Hepatocyte (in vitro differentiated cells): ENCODE data around the gene ERO1B. TPM values are rescaled to one million over a fixed set of nuclear protein-coding genes. Genes with fewer than 3 reads are reported as not detected.

Source experiments
- DNase-seq: peaks from one replicate; pipeline ENCODE4 v3.0.0-alpha.2; 2016; ENCODE audit warnings: low spot score
- H2AFZ ChIP-seq: fragments of 200-600 bp; sonication (generic); 2 replicates; pipeline ENCODE4 v1.6.0; 2016; ENCODE audit warnings: antibody characterized with exemption, mild to moderate bottlenecking
- H3K27ac ChIP-seq: fragments of 200-600 bp; sonication (generic); 2 replicates; pipeline ENCODE4 v1.5.1; 2016; ENCODE audit warnings: mild to moderate bottlenecking
- H3K27me3 ChIP-seq: fragments of 200-600 bp; sonication (generic); 2 replicates; pipeline ENCODE4 v1.6.1; 2016
- H3K36me3 ChIP-seq: fragments of 200-600 bp; sonication (generic); replicated peaks from 2 replicates; pipeline ENCODE4 v1.5.1; 2016; ENCODE audit warnings: low read depth; ENCODE audit not compliant: insufficient read depth
- H3K4me1 ChIP-seq: fragments of 200-600 bp; sonication (generic); 2 replicates; pipeline ENCODE4 v1.5.1; 2016; ENCODE audit warnings: mild to moderate bottlenecking, moderate library complexity; ENCODE audit not compliant: insufficient read depth
- H3K4me2 ChIP-seq: fragments of 200-600 bp; sonication (generic); 2 replicates; pipeline ENCODE4 v1.6.0; 2016
- H3K4me3 ChIP-seq: fragments of 200-600 bp; sonication (generic); 2 replicates; pipeline ENCODE4 v1.5.1; 2016; ENCODE audit warnings: mild to moderate bottlenecking
- H3K79me2 ChIP-seq: fragments of 200-600 bp; sonication (generic); 2 replicates; pipeline ENCODE4 v1.6.0; 2017; ENCODE audit warnings: mild to moderate bottlenecking
- H3K9me2 ChIP-seq: fragments of 200-600 bp; sonication (generic); replicated peaks from 2 replicates; pipeline ENCODE4 v1.6.0; 2017; ENCODE audit warnings: mild to moderate bottlenecking; ENCODE audit not compliant: insufficient read depth
- H3K9me3 ChIP-seq: fragments of 200-600 bp; sonication (generic); 2 replicates; pipeline ENCODE4 v1.5.1; 2016; ENCODE audit warnings: low read depth, mild to moderate bottlenecking
- H4K20me1 ChIP-seq: fragments of 200-600 bp; sonication (generic); 2 replicates; pipeline ENCODE4 v1.6.0; 2016; ENCODE audit warnings: mild to moderate bottlenecking; ENCODE audit not compliant: insufficient read depth, poor library complexity, severe bottlenecking
- CTCF ChIP-seq: fragments of 200-600 bp; sonication (generic); IDR thresholded peaks from 2 replicates; pipeline ENCODE4 v1.5.1; 2016; ENCODE audit warnings: antibody characterized with exemption, mild to moderate bottlenecking; ENCODE audit not compliant: poor library complexity
- EZH2 ChIP-seq: fragments of 200-600 bp; sonication (generic); IDR thresholded peaks from 2 replicates; pipeline ENCODE4 v1.6.1; 2016; ENCODE audit warnings: antibody characterized with exemption, mild to moderate bottlenecking, borderline replicate concordance
- EZH2phosphoT487 ChIP-seq: fragments of 200-600 bp; sonication (generic); IDR thresholded peaks from one replicate; pipeline ENCODE4 v1.6.1; 2018; ENCODE audit warnings: antibody characterized with exemption, mild to moderate bottlenecking, low read depth, moderate library complexity; ENCODE audit not compliant: unreplicated experiment, severe bottlenecking
- WGBS: methylation state at CpG from one replicate; pipeline ENCODE4 v1.1.6; 2016; ENCODE audit warnings: low lambda C conversion rate; ENCODE audit errors: missing lambda C conversion rate; 5-methylcytosine and 5-hydroxymethylcytosine counted together
- polyA plus RNA-seq: library from polyadenylated mRNA; unstranded; fragments of >200 nt; fragmentation: Nextera tagmentation; extraction: Ambion mirVana; gene quantifications from 2 replicates; pipeline ENCODE4 v1.2.1, GENCODE V29; 2016
- total RNA-seq: library from RNA; depleted of rRNA; stranded (reverse); fragments of >200 nt; gene quantifications from 2 replicates; pipeline ENCODE4 v1.2.3, GENCODE V29; 2014

Gene ERO1B
- total and polyA plus RNA-seq, 2 experiments from 2014 or later, result 3.6 to 5.8 TPM

GRCh38 chr1:236288620-236288976 lies 6.8 kb upstream of the ERO1B start:
- H3K4me2 ChIP-seq, result no peak overlapping the region
- H3K79me2 ChIP-seq, result no peaks in the 10 kb centered on the region
- H3K4me1 ChIP-seq, result no peaks in the 10 kb centered on the region
- H4K20me1 ChIP-seq, result no peaks in the 10 kb centered on the region
- H3K27ac ChIP-seq, result no peak overlapping the region
- no peak overlapping the region for H2AFZ ChIP-seq
- H3K27me3 ChIP-seq, result peaks cover 10% of the 10 kb centered on the region
- no peak overlapping the region for H3K4me3 ChIP-seq
- H3K9me3 ChIP-seq, result no peaks in the 10 kb centered on the region
- WGBS, result 70% methylated on average over 5 of the region's 5 CpGs
- DNase-seq, result no peak
- TF ChIP-seq EZH2 (no peak), CTCF (no peak), EZH2phosphoT487 (no peak)
- no peaks in the 10 kb centered on the region for H3K36me3 ChIP-seq
- H3K9me2 ChIP-seq, result no peaks in the 10 kb centered on the region

GRCh38 chr1:236287757-236288619 lies 6.2 kb upstream of the ERO1B start:
- DNase-seq, result peak; percentile 32
- TF ChIP-seq EZH2 (no peak), EZH2phosphoT487 (no peak), CTCF (no peak)
- H3K4me2 ChIP-seq, result no peak overlapping the region
- no peaks in the 10 kb centered on the region for H3K9me3 ChIP-seq
- H3K27me3 ChIP-seq, result peaks cover 14% of the 10 kb centered on the region
- no peak overlapping the region for H3K27ac ChIP-seq
- no peaks in the 10 kb centered on the region for H3K36me3 ChIP-seq
- H4K20me1 ChIP-seq, result no peaks in the 10 kb centered on the region
- no peaks in the 10 kb centered on the region for H3K9me2 ChIP-seq
- H3K79me2 ChIP-seq, result no peaks in the 10 kb centered on the region
- H3K4me3 ChIP-seq, result no peak overlapping the region
- H2AFZ ChIP-seq, result peak overlapping the region; percentile 13
- H3K4me1 ChIP-seq, result no peaks in the 10 kb centered on the region
- 73% methylated on average over 22 of the region's 22 CpGs for WGBS

GRCh38 chr1:236287356-236287755 lies 5.6 kb upstream of the ERO1B start:
- Histone ChIP-seq H3K9me3 (no peaks in the 10 kb centered on the region), H3K36me3 (no peaks in the 10 kb centered on the region), H3K4me2 (no peak overlapping the region), H3K9me2 (no peaks in the 10 kb centered on the region), H2AFZ (peak overlapping the region; percentile 13), H3K4me3 (no peak overlapping the region), H3K79me2 (no peaks in the 10 kb centered on the region), H4K20me1 (no peaks in the 10 kb centered on the region), H3K4me1 (no peaks in the 10 kb centered on the region), H3K27ac (no peak overlapping the region), H3K27me3 (peaks cover 19% of the 10 kb centered on the region)
- DNase-seq, result no peak
- no peak for TF ChIP-seq EZH2
- no peak for TF ChIP-seq CTCF
- TF ChIP-seq EZH2phosphoT487, result no peak
- WGBS, result 90% methylated on average over 12 of the region's 12 CpGs
